ENCODE results near the gene FAM24B.

FAM24B gene

DNA sequence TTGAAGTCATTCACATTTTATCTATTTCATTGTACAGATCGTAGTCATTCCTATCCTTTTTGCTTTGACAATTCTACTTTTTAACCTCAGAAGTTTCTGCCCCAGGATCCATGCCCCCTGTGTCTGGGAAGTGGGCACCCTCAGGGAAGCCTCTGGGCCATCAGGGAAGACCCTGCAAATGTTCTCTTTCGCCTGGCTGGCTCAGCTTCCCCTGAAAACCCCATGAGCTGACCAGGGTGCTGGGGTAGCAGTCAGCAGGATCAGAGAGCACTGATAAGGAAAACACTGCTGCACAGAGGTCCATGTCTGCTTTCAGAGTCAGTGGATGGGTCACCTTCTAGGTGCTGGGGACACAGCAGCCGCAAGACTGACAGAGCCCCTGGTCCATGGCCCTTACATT, 57.6 kb downstream of the FAM24B start:
- no peak for FAIRE-seq

DNA sequence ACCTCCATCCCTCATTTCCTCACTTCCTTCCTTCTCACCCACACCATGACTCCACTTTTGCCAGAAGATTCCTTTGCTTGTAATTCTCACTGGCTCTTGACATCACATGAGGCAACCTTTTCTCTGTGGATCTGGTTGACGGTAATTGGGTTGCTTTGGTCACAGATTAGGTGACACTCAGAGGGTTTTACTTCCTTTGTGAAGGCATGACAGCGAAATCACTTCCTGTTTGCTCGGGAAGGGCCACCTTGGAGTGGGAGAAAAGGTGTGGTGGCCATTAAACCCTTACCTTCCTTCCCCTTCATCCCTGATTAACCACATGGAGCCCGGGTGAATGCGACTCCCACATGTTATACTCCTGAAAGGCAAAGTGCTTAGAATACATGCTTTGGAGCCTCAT, 63.9 kb downstream of the FAM24B start:
- no peak for FAIRE-seq

DNA sequence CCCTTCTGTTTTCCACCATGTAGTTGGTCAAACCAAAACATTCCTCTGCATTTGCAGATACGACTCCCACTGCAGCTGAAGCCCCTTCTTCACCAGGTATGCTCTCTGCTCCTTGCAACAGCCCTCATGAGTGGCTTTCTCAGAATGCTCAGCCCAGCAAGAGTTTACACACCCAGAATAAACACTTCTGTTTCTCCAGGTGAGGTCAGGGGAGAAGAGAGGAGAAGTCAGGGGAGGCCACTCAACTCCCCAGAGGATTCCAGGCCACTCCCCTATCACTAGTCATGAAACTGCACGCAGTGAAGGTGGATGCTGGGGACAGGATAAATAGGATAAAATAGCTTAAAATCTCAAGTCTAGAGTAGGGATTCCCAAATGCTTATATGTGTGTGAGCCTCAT, 64.9 kb downstream of the FAM24B start:
- no peak for FAIRE-seq

DNA sequence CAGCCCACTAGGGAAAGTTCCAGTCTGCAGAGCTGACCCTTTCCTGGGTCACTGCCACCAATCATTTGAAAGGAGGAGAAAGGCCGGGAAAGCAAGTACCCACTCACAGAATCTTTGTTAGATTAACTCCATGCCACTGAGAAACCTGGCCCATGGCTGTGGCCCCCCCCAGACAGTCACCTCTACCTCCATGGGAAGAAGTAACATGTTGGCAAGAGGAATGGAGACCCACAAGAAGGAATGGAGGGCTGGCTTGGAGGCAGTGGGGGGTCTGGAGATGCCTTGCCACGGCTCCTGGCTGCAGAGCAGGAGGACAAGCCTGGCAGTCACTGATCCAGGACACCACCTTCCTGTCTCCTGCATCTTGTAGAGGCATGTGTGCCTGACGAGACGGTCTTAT, 66.6 kb downstream of the FAM24B start:
- no peak for FAIRE-seq

DNA sequence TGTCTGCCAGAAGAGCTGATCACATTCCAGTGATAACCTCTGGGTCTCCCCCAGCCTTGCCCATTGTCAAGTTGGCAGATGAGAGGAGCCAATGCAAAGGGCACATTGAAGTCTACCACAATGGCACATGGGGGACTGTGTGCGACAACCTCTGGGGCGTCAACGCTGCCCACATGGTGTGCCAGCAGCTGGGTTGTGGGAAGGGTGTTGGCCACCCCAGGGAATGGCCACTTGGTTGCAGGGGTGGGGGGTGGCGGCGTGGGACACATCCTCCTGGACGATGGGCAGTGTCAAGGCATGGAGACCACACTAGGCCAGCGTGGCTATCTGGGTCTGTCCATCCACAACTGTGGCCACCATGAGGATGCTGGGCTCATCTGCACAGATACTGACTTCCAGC, 77.1 kb downstream of the FAM24B start:
- FAIRE-seq = no peak

All from islet of Langerhans (tissue), 1 donor.